IMR-90 (cell line): ENCODE results near the gene RBM5. TPM values are rescaled to one million over a fixed set of nuclear protein-coding genes. Genes with fewer than 3 reads are reported as not detected.

ENCODE experiments used
- ATAC-seq: fragments of 200-7000 bp; cut with Tn5 transposase; 2 replicates; pipeline ENCODE4 v1.9.1; 2020; ENCODE audit warnings: low read depth, mild to moderate bottlenecking, moderate library complexity
- BruUV-seq: library from RNA; stranded (reverse); fragments of 400-500 nt; replicated peaks from 2 replicates; lab custom pipeline; 2021; lab: Mats Ljungman, UMichigan
- CTCF ChIA-PET: fragments of 300-600 bp; formaldehyde crosslinking; extraction: SDS; loops from one replicate; lab custom pipeline; 2021; ENCODE audit warnings: antibody characterized with exemption; lab: Yijun Ruan, JAX
- POLR2A ChIA-PET: fragments of 300-600 bp; sonication (Branson Sonifier 250); formaldehyde crosslinking; loops from one replicate; lab custom pipeline; 2022; ENCODE audit warnings: antibody characterized with exemption; ENCODE audit not compliant: unreplicated experiment; lab: Charles Lee
- DNase-seq: peaks from one replicate; pipeline ENCODE4 v3.0.0; 2013
- H2AFZ ChIP-seq: replicated peaks from 2 replicates; pipeline ENCODE3; 2013; ENCODE audit warnings: low read length, mild to moderate bottlenecking; ENCODE audit not compliant: poor library complexity
- H2AK5ac ChIP-seq: 2 replicates; pipeline ENCODE4 v1.6.1; 2013; ENCODE audit warnings: low read depth, low read length, inconsistent platforms
- H2AK9ac ChIP-seq: replicated peaks from 2 replicates; pipeline ENCODE3; 2013; ENCODE audit warnings: mild to moderate bottlenecking, low read depth, low read length, moderate library complexity; ENCODE audit not compliant: poor library complexity
- H2BK120ac ChIP-seq: 2 replicates; pipeline ENCODE4 v1.6.1; 2013; ENCODE audit warnings: low read depth, low read length, inconsistent platforms
- H2BK15ac ChIP-seq: 3 replicates; pipeline ENCODE4 v1.6.1; 2013; ENCODE audit warnings: low read depth, low read length, inconsistent platforms
- H2BK20ac ChIP-seq: 2 replicates; pipeline ENCODE4 v1.6.1; 2013; ENCODE audit warnings: low read depth, mild to moderate bottlenecking, inconsistent platforms, low read length, moderate library complexity
- H2BK5ac ChIP-seq: 2 replicates; pipeline ENCODE4 v1.6.1; 2013; ENCODE audit warnings: mild to moderate bottlenecking, low read depth, low read length, inconsistent platforms; ENCODE audit not compliant: poor library complexity, severe bottlenecking
- H3K14ac ChIP-seq: replicated peaks from 2 replicates; pipeline ENCODE4 v1.6.1; 2013; ENCODE audit warnings: low read depth, low read length, inconsistent platforms
- H3K18ac ChIP-seq: 2 replicates; pipeline ENCODE4 v1.6.1; 2013; ENCODE audit warnings: low read depth, low read length, control low read depth
- H3K23ac ChIP-seq: 2 replicates; pipeline ENCODE4 v1.6.1; 2013; ENCODE audit warnings: low read depth, low read length, inconsistent platforms
- H3K27ac ChIP-seq: 2 replicates; pipeline ENCODE4 v1.5.1; 2013; ENCODE audit warnings: mild to moderate bottlenecking, control low read depth, low read length; ENCODE audit not compliant: insufficient read depth
- H3K27me3 ChIP-seq: 2 replicates; pipeline ENCODE4 v1.6.1; 2013; ENCODE audit warnings: low read length; ENCODE audit not compliant: control insufficient read depth, insufficient read depth
- H3K36me3 ChIP-seq: 2 replicates; pipeline ENCODE4 v1.6.1; 2013; ENCODE audit warnings: low read length, mixed read lengths; ENCODE audit not compliant: control insufficient read depth, insufficient read depth
- H3K4ac ChIP-seq: 2 replicates; pipeline ENCODE4 v1.6.1; 2013; ENCODE audit warnings: low read depth, low read length, inconsistent platforms
- H3K4me1 ChIP-seq: 2 replicates; pipeline ENCODE4 v1.6.1; 2013; ENCODE audit warnings: low read length, mixed read lengths; ENCODE audit not compliant: control insufficient read depth, insufficient read depth
- H3K4me2 ChIP-seq: 2 replicates; pipeline ENCODE4 v1.6.1; 2013; ENCODE audit warnings: low read depth, mild to moderate bottlenecking, control low read depth, low read length, moderate library complexity
- H3K4me3 ChIP-seq: 2 replicates; pipeline ENCODE4 v1.5.1; 2013; ENCODE audit warnings: low read depth, mild to moderate bottlenecking, control low read depth, low read length, moderate library complexity; ENCODE audit not compliant: insufficient read depth
- H3K56ac ChIP-seq: 2 replicates; pipeline ENCODE4 v1.6.1; 2013; ENCODE audit warnings: low read length, inconsistent platforms; ENCODE audit not compliant: insufficient read depth; ENCODE audit errors: extremely low read depth
- H3K79me1 ChIP-seq, 2 experiments: 2 replicates each; pipeline ENCODE4 v1.6.1; 2013; ENCODE audit warnings: low read length in 2 of 2, inconsistent platforms in 1 of 2, low read depth in 1 of 2
- H3K9ac ChIP-seq: 2 replicates; pipeline ENCODE4 v1.6.1; 2013; ENCODE audit warnings: low read depth, low read length, control low read depth
- H3K9me1 ChIP-seq: 2 replicates; pipeline ENCODE4 v1.6.1; 2013; ENCODE audit warnings: low read length, inconsistent platforms; ENCODE audit not compliant: insufficient read depth
- H3K9me3 ChIP-seq: 2 replicates; pipeline ENCODE4 v1.6.1; 2013; ENCODE audit warnings: low read length; ENCODE audit not compliant: control insufficient read depth, insufficient read depth
- H4K20me1 ChIP-seq: 2 replicates; pipeline ENCODE4 v1.6.1; 2013; ENCODE audit warnings: low read length, inconsistent platforms; ENCODE audit not compliant: insufficient read depth
- H4K5ac ChIP-seq: 2 replicates; pipeline ENCODE4 v1.6.1; 2013; ENCODE audit warnings: mild to moderate bottlenecking, low read depth, low read length, control low read depth
- H4K8ac ChIP-seq, 2 experiments: 2 replicates each; pipeline ENCODE4 v1.6.1; 2013; ENCODE audit warnings: low read depth in 2 of 2, low read length in 2 of 2, control low read depth in 1 of 2, inconsistent platforms in 1 of 2
- H4K91ac ChIP-seq: 2 replicates; pipeline ENCODE4 v1.6.1; 2013; ENCODE audit warnings: low read depth, low read length, inconsistent platforms; ENCODE audit not compliant: insufficient read depth
- FOS ChIP-seq: fragments of 150-350 bp; IDR thresholded peaks from 2 replicates; pipeline ENCODE4 v1.6.1; 2016; ENCODE audit warnings: low read depth, low read length
- POLR2A ChIP-seq: IDR thresholded peaks from 2 replicates; pipeline ENCODE4 v1.6.1; 2012; ENCODE audit warnings: mild to moderate bottlenecking, low read depth, low read length
- RCOR1 ChIP-seq: IDR thresholded peaks from 2 replicates; pipeline ENCODE4 v1.6.1; 2012; ENCODE audit warnings: mild to moderate bottlenecking, low read length, improper control_type of control experiment; ENCODE audit not compliant: insufficient replicate concordance
- SMC3 ChIP-seq: fragments of 150-350 bp; IDR thresholded peaks from 2 replicates; pipeline ENCODE4 v1.6.1; 2016; ENCODE audit warnings: low read depth, mild to moderate bottlenecking, antibody characterized with exemption, low read length, moderate library complexity
- WGBS, 2 experiments: methylation state at CpG; one replicate each; pipeline versions ENCODE4 v1.1.5 to v1.1.7; 2013; ENCODE audit warnings: missing lambda C conversion rate in 2 of 2; ENCODE audit not compliant: insufficient read length in 1 of 2; ENCODE audit errors: extremely low coverage in 2 of 2; 5-methylcytosine and 5-hydroxymethylcytosine counted together
- dilution Hi-C: fragments of 300-500 bp; cut with HindIII; formaldehyde crosslinking; loops from one replicate; pipeline ENCODE4 v1.14.3; 2018; ENCODE audit warnings: low sequenced_read_pairs; ENCODE audit not compliant: unreplicated experiment
- in situ Hi-C: fragments of 300-500 bp; cut with MboI; formaldehyde crosslinking; loops from 3 replicates; pipeline ENCODE4 v1.14.3; 2019; ENCODE audit warnings: low sequenced_read_pairs, inconsistent platforms, mixed read lengths
- intact Hi-C: fragments of 100-400 bp; cut with micrococcal nuclease; formaldehyde crosslinking; loops from 2 replicates; pipeline ENCODE4 v1.10.0; 2022
- polyA plus RNA-seq, 3 experiments: library from polyadenylated mRNA; depleted of rRNA; stranded (reverse); fragments of >200 nt; gene quantifications; 2 replicates each; pipeline ENCODE4 v1.2.3, GENCODE V29; 2012; ENCODE audit warnings: low replicate concordance in 1 of 3
- total RNA-seq: library from RNA; depleted of rRNA; stranded (reverse); fragments of >200 nt; gene quantifications from 2 replicates; pipeline ENCODE4 v1.2.3, GENCODE V29; 2012

Gene RBM5
- total and polyA plus RNA-seq, 2 of the 4 experiments (the other 2 are of a cell fraction) = 121 to 155 TPM

- TF ChIP-seq RCOR1 = no peak
- TF ChIP-seq POLR2A = peak; percentile 26; the same call in 1 of the 2 replicates
- TF ChIP-seq SMC3 = peak; percentile 96
Observed at GRCh38 chr3:50121072-50122032, 32.6 kb downstream of the RBM5 start (continued).

- no peak overlapping the region for H2BK120ac ChIP-seq
- dilution Hi-C loops (no loop called here), intact Hi-C loops (loop anchor here (1.0 kb wide), 1 partner anchor 33 kb away; the partner anchor contains the start of gene SEMA3F), in situ Hi-C loops (loop anchor here (5.0 kb wide), 1 partner anchor 60 kb away; no protein-coding TSS in a partner anchor)
- H3K9me3 ChIP-seq = no peaks in the 10 kb centered on the region
- H2BK5ac ChIP-seq = no peak overlapping the region
- no peaks in the 10 kb centered on the region for H3K27me3 ChIP-seq
- H4K8ac ChIP-seq = no peak overlapping the region
- no peak overlapping the region for H3K4me2 ChIP-seq
- H4K5ac ChIP-seq = no peak overlapping the region
- ChIA-PET POLR2A (no interaction called here), CTCF (interaction anchor here (0.6 to 3.3 kb wide), 3 partner anchors 8 to 67 kb away, joined by 3 to 10 read pairs (median 8); no protein-coding TSS in a partner anchor)
- no peak overlapping the region for H2AFZ ChIP-seq
- H4K20me1 ChIP-seq = peaks cover 44% of the 10 kb centered on the region
- no TSS peak for BruUV-seq
- no peak overlapping the region for H3K23ac ChIP-seq
- DNase-seq (no peak), ATAC-seq (no peak; the same call in 1 of the 2 replicates)
- H3K36me3 ChIP-seq = peaks cover 33% of the 10 kb centered on the region
- H3K79me1 ChIP-seq = peaks cover 0 to 12% of the 10 kb centered on the region in 2 experiments; a peak in 1 of 4 replicates
- H3K27ac ChIP-seq = no peak overlapping the region
- no peak overlapping the region for H2AK5ac ChIP-seq
- H3K9ac ChIP-seq = no peak overlapping the region
- H3K9me1 ChIP-seq = peaks cover 17% of the 10 kb centered on the region; the same call in 1 of the 2 replicates
- no peak overlapping the region for H4K91ac ChIP-seq
- H3K14ac ChIP-seq = no peak overlapping the region
- no peak overlapping the region for H3K4me3 ChIP-seq
- no peak overlapping the region for H3K18ac ChIP-seq
- H3K56ac ChIP-seq = no peak overlapping the region
- H2BK15ac ChIP-seq = no peak overlapping the region
- no CpG with 5 or more reads among the region's 2 CpGs for WGBS, 2 experiments
- H3K4ac ChIP-seq = no peak overlapping the region
- no peak overlapping the region for H2BK20ac ChIP-seq
- TF ChIP-seq SMC3 (peak; percentile 16; the same call in 1 of the 2 replicates), FOS (no peak)
- H3K4me1 ChIP-seq = peaks cover 26% of the 10 kb centered on the region
- H2AK9ac ChIP-seq = no peak overlapping the region
Observed at GRCh38 chr3:50122071-50122470, 33.4 kb downstream of the RBM5 start.
